Panc1 (cell line): ENCODE results near the gene RNF43. TPM values are rescaled to one million over a fixed set of nuclear protein-coding genes. Genes with fewer than 3 reads are reported as not detected.

Experiments used
- ATAC-seq: fragments of 200-7000 bp; cut with Tn5 transposase; 2 replicates; pipeline ENCODE4 v1.9.1; 2020; ENCODE audit warnings: mild to moderate bottlenecking, moderate library complexity
- BruUV-seq: library from RNA; stranded (reverse); fragments of 400-500 nt; replicated peaks from 2 replicates; lab custom pipeline; 2021; lab: Mats Ljungman, UMichigan
- CTCF ChIA-PET: fragments of 300-600 bp; sonication (Branson Sonifier 250); formaldehyde crosslinking; loops from one replicate; lab custom pipeline; 2022; ENCODE audit warnings: antibody characterized with exemption; lab: Charles Lee
- POLR2A ChIA-PET: fragments of 300-600 bp; sonication (Branson Sonifier 250); formaldehyde crosslinking; loops from one replicate; lab custom pipeline; 2022; ENCODE audit warnings: antibody characterized with exemption; lab: Charles Lee
- DNase-seq: peaks from one replicate; pipeline ENCODE4 v3.0.0-alpha.2; 2010; ENCODE audit warnings: low read depth, low spot score
- H3K27ac ChIP-seq: 2 replicates; pipeline ENCODE4 v1.5.1; 2011; ENCODE audit warnings: mild to moderate bottlenecking, low read length, inconsistent platforms
- H3K27me3 ChIP-seq: fragments of 200-500 bp; sonication (Bioruptor generic); 2 replicates; pipeline ENCODE4 v1.6.0; 2014; ENCODE audit warnings: low read length, inconsistent platforms; ENCODE audit not compliant: control insufficient read depth, insufficient read depth
- H3K36me3 ChIP-seq: fragments of 200-500 bp; sonication (Bioruptor generic); 2 replicates; pipeline ENCODE4 v1.5.1; 2014; ENCODE audit warnings: inconsistent platforms, mild to moderate bottlenecking, low read length, moderate library complexity; ENCODE audit not compliant: control insufficient read depth, insufficient read depth
- H3K4me1 ChIP-seq: 2 replicates; pipeline ENCODE4 v1.5.1; 2011; ENCODE audit warnings: inconsistent platforms, mild to moderate bottlenecking, low read length, moderate library complexity; ENCODE audit not compliant: control insufficient read depth, insufficient read depth
- H3K4me3 ChIP-seq, 2 experiments: 2 replicates each; pipeline ENCODE4 v1.5.1; 2011 to 2012; ENCODE audit warnings: low read depth in 2 of 2, low read length in 2 of 2, mild to moderate bottlenecking in 2 of 2, inconsistent platforms in 1 of 2, moderate library complexity in 1 of 2
- H3K9me3 ChIP-seq: fragments of 200-500 bp; sonication (Bioruptor generic); 2 replicates; pipeline ENCODE4 v1.5.1; 2014; ENCODE audit warnings: low read depth, mild to moderate bottlenecking, inconsistent platforms, low read length, moderate library complexity; ENCODE audit not compliant: control insufficient read depth, insufficient read depth
- CTCF ChIP-seq: fragments of 450-650 bp; IDR thresholded peaks from 2 replicates; pipeline ENCODE4 v1.5.1; 2017; ENCODE audit warnings: mild to moderate bottlenecking
- POLR2AphosphoS5 ChIP-seq: IDR thresholded peaks from 2 replicates; pipeline ENCODE4 v1.6.1; 2012; ENCODE audit warnings: mild to moderate bottlenecking, low read depth, low read length, moderate library complexity
- SIN3A ChIP-seq: IDR thresholded peaks from 2 replicates; pipeline ENCODE4 v1.6.1; 2012; ENCODE audit warnings: low read depth, mild to moderate bottlenecking, low read length, moderate library complexity, borderline replicate concordance; ENCODE audit not compliant: insufficient read depth
- TCF7L2 ChIP-seq: IDR thresholded peaks from 2 replicates; pipeline ENCODE4 v1.6.1; 2011; ENCODE audit warnings: mild to moderate bottlenecking, low read depth, low read length, inconsistent platforms
- in situ Hi-C: cut with HindIII; loops from 2 replicates; pipeline ENCODE4 v1.10.0; 2016; ENCODE audit warnings: low sequenced_read_pairs, low pct_unique_long_range_greater_than_20kb
- intact Hi-C: fragments of 100-400 bp; cut with micrococcal nuclease; formaldehyde crosslinking; loops from one replicate; pipeline ENCODE4 v1.10.0; 2022; ENCODE audit not compliant: unreplicated experiment
- total RNA-seq: library from RNA; stranded (reverse); gene quantifications from one replicate; pipeline ENCODE4 v1.2.1, GENCODE V29; 2021; ENCODE audit not compliant: unreplicated experiment
- TF ChIP-seq, protein P1 (sequence below), 2 experiments: IDR thresholded peaks; 2 replicates each; pipeline ENCODE4 v1.6.1; 2011 to 2012; ENCODE audit warnings: low read depth in 2 of 2, control low read depth in 1 of 2, low read length in 1 of 2, mild to moderate bottlenecking in 1 of 2, moderate library complexity in 1 of 2; ENCODE audit not compliant: insufficient read depth in 1 of 2

The RNF43 gene
- total RNA-seq, 1 experiment from 2014 or later: 4.7 TPM

- Histone ChIP-seq H3K27ac (no peak overlapping the region), H3K27me3 (no peaks in the 10 kb centered on the region), H3K4me1 (no peaks in the 10 kb centered on the region), H3K36me3 (no peaks in the 10 kb centered on the region), H3K9me3 (no peaks in the 10 kb centered on the region), H3K4me3 (no peak overlapping the region)
- TF ChIP-seq SIN3A (no peak), POLR2AphosphoS5 (no peak), TCF7L2 (no peak), CTCF (no peak)
- TF ChIP-seq, protein P1, sequence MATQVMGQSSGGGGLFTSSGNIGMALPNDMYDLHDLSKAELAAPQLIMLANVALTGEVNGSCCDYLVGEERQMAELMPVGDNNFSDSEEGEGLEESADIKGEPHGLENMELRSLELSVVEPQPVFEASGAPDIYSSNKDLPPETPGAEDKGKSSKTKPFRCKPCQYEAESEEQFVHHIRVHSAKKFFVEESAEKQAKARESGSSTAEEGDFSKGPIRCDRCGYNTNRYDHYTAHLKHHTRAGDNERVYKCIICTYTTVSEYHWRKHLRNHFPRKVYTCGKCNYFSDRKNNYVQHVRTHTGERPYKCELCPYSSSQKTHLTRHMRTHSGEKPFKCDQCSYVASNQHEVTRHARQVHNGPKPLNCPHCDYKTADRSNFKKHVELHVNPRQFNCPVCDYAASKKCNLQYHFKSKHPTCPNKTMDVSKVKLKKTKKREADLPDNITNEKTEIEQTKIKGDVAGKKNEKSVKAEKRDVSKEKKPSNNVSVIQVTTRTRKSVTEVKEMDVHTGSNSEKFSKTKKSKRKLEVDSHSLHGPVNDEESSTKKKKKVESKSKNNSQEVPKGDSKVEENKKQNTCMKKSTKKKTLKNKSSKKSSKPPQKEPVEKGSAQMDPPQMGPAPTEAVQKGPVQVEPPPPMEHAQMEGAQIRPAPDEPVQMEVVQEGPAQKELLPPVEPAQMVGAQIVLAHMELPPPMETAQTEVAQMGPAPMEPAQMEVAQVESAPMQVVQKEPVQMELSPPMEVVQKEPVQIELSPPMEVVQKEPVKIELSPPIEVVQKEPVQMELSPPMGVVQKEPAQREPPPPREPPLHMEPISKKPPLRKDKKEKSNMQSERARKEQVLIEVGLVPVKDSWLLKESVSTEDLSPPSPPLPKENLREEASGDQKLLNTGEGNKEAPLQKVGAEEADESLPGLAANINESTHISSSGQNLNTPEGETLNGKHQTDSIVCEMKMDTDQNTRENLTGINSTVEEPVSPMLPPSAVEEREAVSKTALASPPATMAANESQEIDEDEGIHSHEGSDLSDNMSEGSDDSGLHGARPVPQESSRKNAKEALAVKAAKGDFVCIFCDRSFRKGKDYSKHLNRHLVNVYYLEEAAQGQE (IDR thresholded peaks at IDR 0.05; ENCODE audit: insufficient read depth in 1 of 2, low read depth in 2 of 2, low read length in 1 of 2): no peak
- no peak for ATAC-seq
- no peak for DNase-seq
- intact Hi-C loops: no loop called here
- BruUV-seq: no TSS peak
- in situ Hi-C loops: no loop called here
- ChIA-PET POLR2A (no interaction called here), CTCF (no interaction called here)
Measured at GRCh38 chr17:58373003-58373402, 44.3 kb downstream of the RNF43 start.

- ChIA-PET CTCF (no interaction called here), POLR2A (no interaction called here)
- ATAC-seq: no peak
- Histone ChIP-seq H3K4me1 (no peaks in the 10 kb centered on the region), H3K9me3 (no peaks in the 10 kb centered on the region), H3K27me3 (no peaks in the 10 kb centered on the region), H3K27ac (no peak overlapping the region), H3K4me3 (no peak overlapping the region), H3K36me3 (no peaks in the 10 kb centered on the region)
- intact Hi-C loops: no loop called here
- in situ Hi-C loops: no loop called here
- no peak for TF ChIP-seq TCF7L2
- no peak for TF ChIP-seq CTCF
- TF ChIP-seq POLR2AphosphoS5: no peak
- TF ChIP-seq, protein P1 (IDR thresholded peaks at IDR 0.05; ENCODE audit: insufficient read depth in 1 of 2, low read depth in 2 of 2, low read length in 1 of 2): no peak
- TF ChIP-seq SIN3A: no peak
- DNase-seq: no peak
- BruUV-seq: no TSS peak
Measured at GRCh38 chr17:58371300-58371950, 45.9 kb downstream of the RNF43 start.
